GM18520 (cell line): ENCODE data around the gene GOLGA6L26.
"Not testable (repeated sequence)": the region's sequence is repeated elsewhere in the genome, so short reads cannot be mapped to it uniquely, and the experiment has no call there.

Experiments used
- ATAC-seq: cut with Tn5 transposase; IDR thresholded peaks from one replicate; pipeline ENCODE4 v1.9.1; 2021; ENCODE audit not compliant: unreplicated experiment

The GOLGA6L26 gene, protein sequence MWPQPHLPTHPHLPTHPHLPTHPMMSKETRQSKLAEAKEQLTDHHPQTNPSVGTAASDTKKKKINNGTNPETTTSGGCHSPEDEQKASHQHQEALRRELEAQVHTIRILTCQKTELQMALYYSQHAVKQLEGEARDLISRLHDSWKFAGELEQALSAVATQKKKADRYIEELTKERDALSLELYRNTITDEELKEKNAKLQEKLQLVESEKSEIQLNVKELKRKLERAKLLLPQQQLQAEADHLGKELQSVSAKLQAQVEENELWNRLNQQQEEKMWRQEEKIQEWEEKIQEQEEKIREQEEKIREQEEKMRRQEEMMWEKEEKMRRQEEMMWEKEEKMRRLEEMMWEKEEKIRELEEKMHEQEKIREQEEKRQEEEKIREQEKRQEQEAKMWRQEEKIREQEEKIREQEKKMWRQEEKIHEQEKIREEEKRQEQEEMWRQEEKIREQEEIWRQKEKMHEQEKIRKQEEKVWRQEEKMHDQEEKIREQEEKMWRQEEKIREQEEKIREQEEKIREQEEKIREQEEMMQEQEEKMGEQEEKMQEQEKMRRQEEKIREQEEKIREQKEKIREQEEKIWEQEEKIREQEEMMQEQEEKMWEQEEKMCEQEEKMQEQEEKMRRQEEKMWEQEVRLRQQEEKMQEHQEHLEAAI

GRCh38 chr15:23334096-23334495, at the start of gene GOLGA6L26:
Gene GOLGA6L26 (minus strand): TSS chr15:23334196. CDS start chr15:23334135, 61 bp downstream.
- not testable (repeated sequence) for ATAC-seq

DNA sequence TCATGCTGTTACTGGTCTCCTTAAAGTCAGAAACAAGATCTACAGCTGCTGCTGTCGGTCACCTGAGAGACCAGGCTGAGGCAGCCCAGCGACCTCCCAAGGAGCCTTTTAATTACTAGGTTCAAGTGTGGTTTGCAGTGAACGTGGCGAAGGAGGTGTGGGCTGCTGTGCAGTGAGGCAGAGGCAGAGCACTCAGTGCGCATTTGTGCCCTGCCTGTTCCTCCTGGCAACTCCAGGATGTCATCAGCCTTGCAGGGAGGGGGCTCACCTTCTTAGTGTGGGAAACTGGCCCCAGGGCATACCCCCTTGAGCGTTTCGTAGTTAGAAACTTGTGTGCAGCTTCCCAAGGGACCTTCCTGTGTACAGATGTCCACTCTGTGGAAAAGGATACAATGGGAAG, 47.2 kb upstream of the GOLGA6L26 start:
- not testable (repeated sequence) for ATAC-seq

DNA sequence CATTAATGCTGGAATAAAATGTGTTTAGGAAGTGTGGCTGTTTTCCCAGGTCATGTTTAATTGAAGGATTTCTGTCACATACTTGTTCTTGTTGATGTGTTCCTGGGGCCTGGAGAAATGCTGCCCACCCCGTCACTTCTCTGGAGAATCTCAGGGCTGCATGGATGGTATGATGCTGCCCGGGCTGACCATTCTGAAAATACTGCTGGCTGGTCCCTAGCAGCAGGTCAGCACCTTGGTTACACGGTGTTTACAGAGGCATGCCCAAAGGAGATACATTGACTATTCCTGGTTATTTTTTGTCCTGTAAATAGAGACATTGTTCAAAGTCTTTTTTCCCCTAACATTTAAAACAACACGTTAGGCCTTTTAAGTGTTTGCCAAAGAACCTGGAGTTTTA, 46.7 kb upstream of the GOLGA6L26 start:
- not testable (repeated sequence) for ATAC-seq

- not testable (repeated sequence) for ATAC-seq
Observed at GRCh38 chr15:23378946-23379345, 45.0 kb upstream of the GOLGA6L26 start.

GRCh38 chr15:23374226-23374625, 40.2 kb upstream of the GOLGA6L26 start:
- ATAC-seq = not testable (repeated sequence)

DNA sequence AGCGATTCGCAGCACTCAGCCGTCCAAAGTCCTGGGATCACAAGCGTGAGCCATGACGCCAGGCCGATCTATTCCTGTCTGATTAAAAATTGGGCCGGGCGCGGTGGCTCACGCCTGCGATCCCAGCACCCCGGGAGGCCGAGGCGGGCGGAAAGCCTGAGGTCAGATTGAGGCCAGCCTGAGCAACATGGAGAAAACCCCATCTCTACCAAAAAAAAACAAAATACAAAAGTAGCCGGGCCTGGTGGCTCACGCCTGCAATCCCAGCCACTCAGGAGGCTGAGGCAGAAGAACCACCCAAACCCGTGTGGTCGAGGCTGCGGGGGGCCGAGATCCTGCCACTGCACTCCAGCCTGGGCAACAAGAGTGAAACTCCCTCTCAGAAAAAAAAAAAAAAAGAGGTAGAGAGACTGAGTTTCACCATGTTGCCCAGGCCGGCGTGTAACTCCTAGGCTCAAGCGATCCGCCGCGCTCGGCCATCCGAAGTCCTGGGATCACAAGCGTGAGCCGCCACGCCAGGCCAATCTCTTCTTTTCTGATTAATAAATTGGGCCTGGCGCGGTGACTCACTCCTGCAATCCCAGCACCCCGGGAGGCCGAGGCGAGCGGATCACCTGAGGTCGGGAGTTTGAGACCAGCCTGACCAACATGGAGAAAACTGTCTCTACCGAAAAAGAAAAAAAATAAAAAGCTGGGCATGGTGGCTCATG, 39.0 kb upstream of the GOLGA6L26 start:
- ATAC-seq = not testable (repeated sequence)

DNA sequence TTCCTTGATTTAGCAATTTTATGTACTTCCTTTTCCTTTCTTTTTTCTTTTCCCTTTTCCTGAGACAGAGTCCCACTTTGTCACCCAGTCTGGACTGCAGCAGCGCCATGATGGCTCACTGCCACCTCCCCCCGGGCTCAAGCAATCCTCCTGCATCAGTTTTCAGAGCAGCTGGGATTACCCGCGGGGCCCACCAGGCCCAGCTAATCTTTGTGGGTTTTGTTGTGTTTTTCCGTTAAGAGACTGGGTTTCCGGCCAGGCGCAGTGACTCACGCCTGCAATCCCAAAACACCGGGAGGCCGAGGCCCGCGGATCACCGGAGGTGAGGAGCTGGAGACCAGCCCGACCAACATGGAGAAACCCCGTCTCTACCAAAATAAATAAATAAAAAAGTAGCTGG, 38.3 kb upstream of the GOLGA6L26 start:
- no peak for ATAC-seq

- not testable (repeated sequence) for ATAC-seq
Observed at GRCh38 chr15:23371868-23372267, 37.9 kb upstream of the GOLGA6L26 start.

DNA sequence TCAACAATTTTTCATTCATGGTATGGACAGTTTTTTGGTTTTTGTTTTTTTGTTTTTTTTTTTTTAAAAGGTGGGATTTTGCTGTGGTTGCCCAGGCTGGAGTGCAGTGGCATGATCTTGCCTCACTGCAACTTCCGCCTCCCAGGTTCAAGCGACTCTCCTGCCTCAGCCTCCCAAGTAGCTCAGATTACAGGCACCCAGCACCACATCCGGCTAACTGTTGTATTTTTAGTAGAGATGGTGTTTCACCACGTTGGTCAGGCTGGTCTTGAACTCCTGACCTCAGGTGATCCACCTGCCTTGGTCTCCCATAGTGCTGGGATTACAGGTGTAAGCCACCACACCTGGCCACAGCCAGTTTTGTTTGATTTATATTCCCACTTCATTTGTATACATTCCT, 37.1 kb upstream of the GOLGA6L26 start:
- not testable (repeated sequence) for ATAC-seq

DNA sequence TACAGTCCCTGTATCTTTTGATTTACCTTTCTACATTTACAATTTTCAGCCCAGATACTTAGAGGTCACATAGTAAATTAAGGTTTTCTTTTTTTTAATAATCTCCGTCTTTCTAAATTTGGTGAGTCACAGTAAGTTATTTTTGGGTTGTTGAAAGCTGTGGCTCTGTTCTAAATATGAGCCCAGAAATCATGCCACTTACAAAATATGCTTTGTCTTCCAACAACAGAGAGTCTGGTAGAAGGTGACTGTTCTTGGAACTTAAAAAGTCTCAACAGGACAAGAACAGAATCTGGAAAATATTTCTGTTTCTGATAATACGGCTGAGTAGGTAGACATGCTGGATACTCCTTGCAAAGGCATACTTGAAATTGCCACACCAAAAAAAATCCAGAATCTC, 36.6 kb upstream of the GOLGA6L26 start:
- ATAC-seq = no peak

- not testable (repeated sequence) for ATAC-seq
Observed at GRCh38 chr15:23364261-23364660, 30.3 kb upstream of the GOLGA6L26 start.

GRCh38 chr15:23362622-23363021, 28.6 kb upstream of the GOLGA6L26 start:
- ATAC-seq = not testable (repeated sequence)

- not testable (repeated sequence) for ATAC-seq
Observed at GRCh38 chr15:23354448-23354847, 20.5 kb upstream of the GOLGA6L26 start, which contains the start of gene GOLGA8S. Gene GOLGA8S (plus strand): TSS chr15:23354748. CDS start chr15:23354810, 62 bp downstream.

GRCh38 chr15:23311233-23311632, 22.8 kb downstream of the GOLGA6L26 start:
- not testable (repeated sequence) for ATAC-seq

GRCh38 chr15:23305921-23306320, 28.1 kb downstream of the GOLGA6L26 start:
- not testable (repeated sequence) for ATAC-seq

GRCh38 chr15:23304805-23305204, 29.2 kb downstream of the GOLGA6L26 start:
- not testable (repeated sequence) for ATAC-seq

- ATAC-seq = not testable (repeated sequence)
Observed at GRCh38 chr15:23304267-23304666, 29.7 kb downstream of the GOLGA6L26 start.

GRCh38 chr15:23303654-23304053, 30.3 kb downstream of the GOLGA6L26 start:
- not testable (repeated sequence) for ATAC-seq

DNA sequence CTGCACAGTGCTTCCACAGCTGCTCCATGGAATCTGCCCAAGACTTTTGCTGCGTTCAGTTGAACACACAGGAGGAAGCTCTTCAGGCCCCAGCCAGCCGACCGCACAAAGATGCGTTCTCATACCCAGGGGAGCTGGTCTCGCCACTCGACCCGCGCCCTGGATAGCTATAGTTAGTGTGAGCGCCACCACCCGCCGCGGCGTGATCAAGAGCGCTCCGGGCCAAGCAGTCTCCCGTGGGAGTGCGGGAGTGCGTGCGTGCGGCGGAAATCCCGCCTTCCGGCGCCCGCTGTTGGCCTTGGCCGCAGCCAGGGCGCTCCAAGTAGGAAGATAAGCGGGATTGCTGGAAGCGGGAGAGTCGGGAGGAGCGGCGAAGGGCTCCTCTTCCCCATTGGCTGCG, 30.8 kb downstream of the GOLGA6L26 start:
- ATAC-seq = not testable (repeated sequence)
